HEK293 (cell line): ENCODE results near the gene DYRK4.

Experiments used
- CTCF ChIP-seq: fragments of 450-650 bp; formaldehyde crosslinking; IDR thresholded peaks from 2 replicates; pipeline ENCODE4 v1.5.1; 2016; ENCODE audit warnings: missing biosample characterization, missing genetic modification characterization
- TCF7L2 ChIP-seq: IDR thresholded peaks from 2 replicates; pipeline ENCODE4 v1.6.1; 2011; ENCODE audit warnings: low read depth, mild to moderate bottlenecking, inconsistent platforms, low read length, moderate library complexity, borderline replicate concordance
- YY1 ChIP-seq: fragments of 450-650 bp; formaldehyde crosslinking; IDR thresholded peaks from 2 replicates; pipeline ENCODE4 v1.5.1; 2018; ENCODE audit warnings: missing biosample characterization, missing genetic modification characterization
- ZBTB26 ChIP-seq: fragments of 450-650 bp; formaldehyde crosslinking; optimal IDR thresholded peaks from 2 replicates; pipeline ENCODE3; 2016; ENCODE audit warnings: missing biosample characterization, mild to moderate bottlenecking, missing genetic modification characterization
- ZNF157 ChIP-seq: fragments of 450-650 bp; formaldehyde crosslinking; IDR thresholded peaks from 2 replicates; pipeline ENCODE4 v1.5.1; 2016; ENCODE audit warnings: missing biosample characterization, missing genetic modification characterization
- ZNF473 ChIP-seq: fragments of 450-650 bp; formaldehyde crosslinking; IDR thresholded peaks from 2 replicates; pipeline ENCODE4 v1.5.1; 2017; ENCODE audit warnings: missing biosample characterization, missing genetic modification characterization
- TF ChIP-seq, protein P1 (sequence below): fragments of 450-650 bp; formaldehyde crosslinking; IDR thresholded peaks from 2 replicates; pipeline ENCODE4 v1.5.1; 2016; ENCODE audit warnings: missing biosample characterization, missing genetic modification characterization, borderline replicate concordance
- TF ChIP-seq, protein P2 (sequence below): fragments of 450-650 bp; formaldehyde crosslinking; IDR thresholded peaks from 2 replicates; pipeline ENCODE4 v1.5.1; 2016; ENCODE audit warnings: missing biosample characterization, missing genetic modification characterization

GRCh38 chr12:4610481-4610880 is 48.5 kb downstream of the DYRK4 start:
- TF ChIP-seq YY1 (tag by site-specific recombination) = no peak
- no peak for TF ChIP-seq CTCF (tag by site-specific recombination)
- no peak for TF ChIP-seq ZBTB26 (tag by site-specific recombination)
- no peak for TF ChIP-seq TCF7L2
- no peak for TF ChIP-seq ZNF473 (tag by site-specific recombination)
- TF ChIP-seq, protein P1, sequence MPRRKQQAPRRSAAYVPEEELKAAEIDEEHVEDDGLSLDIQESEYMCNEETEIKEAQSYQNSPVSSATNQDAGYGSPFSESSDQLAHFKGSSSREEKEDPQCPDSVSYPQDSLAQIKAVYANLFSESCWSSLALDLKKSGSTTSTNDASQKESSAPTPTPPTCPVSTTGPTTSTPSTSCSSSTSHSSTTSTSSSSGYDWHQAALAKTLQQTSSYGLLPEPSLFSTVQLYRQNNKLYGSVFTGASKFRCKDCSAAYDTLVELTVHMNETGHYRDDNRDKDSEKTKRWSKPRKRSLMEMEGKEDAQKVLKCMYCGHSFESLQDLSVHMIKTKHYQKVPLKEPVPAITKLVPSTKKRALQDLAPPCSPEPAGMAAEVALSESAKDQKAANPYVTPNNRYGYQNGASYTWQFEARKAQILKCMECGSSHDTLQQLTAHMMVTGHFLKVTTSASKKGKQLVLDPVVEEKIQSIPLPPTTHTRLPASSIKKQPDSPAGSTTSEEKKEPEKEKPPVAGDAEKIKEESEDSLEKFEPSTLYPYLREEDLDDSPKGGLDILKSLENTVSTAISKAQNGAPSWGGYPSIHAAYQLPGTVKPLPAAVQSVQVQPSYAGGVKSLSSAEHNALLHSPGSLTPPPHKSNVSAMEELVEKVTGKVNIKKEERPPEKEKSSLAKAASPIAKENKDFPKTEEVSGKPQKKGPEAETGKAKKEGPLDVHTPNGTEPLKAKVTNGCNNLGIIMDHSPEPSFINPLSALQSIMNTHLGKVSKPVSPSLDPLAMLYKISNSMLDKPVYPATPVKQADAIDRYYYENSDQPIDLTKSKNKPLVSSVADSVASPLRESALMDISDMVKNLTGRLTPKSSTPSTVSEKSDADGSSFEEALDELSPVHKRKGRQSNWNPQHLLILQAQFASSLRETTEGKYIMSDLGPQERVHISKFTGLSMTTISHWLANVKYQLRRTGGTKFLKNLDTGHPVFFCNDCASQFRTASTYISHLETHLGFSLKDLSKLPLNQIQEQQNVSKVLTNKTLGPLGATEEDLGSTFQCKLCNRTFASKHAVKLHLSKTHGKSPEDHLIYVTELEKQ = no peak
- no peak for TF ChIP-seq ZNF157
- TF ChIP-seq, protein P2, sequence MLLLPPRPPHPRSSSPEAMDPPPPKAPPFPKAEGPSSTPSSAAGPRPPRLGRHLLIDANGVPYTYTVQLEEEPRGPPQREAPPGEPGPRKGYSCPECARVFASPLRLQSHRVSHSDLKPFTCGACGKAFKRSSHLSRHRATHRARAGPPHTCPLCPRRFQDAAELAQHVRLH (tag by site-specific recombination) = no peak
